Measurements from ENCODE around the gene GPRC5C. TPM values are rescaled to one million over a fixed set of nuclear protein-coding genes. Genes with fewer than 3 reads are reported as not detected.

The GPRC5C gene
- total and polyA plus RNA-seq, 2 of the 13 experiments (the other 11 are each of a cell fraction or from before 2014, with no cell fraction given): 85.6 to 300 TPM

DNA sequence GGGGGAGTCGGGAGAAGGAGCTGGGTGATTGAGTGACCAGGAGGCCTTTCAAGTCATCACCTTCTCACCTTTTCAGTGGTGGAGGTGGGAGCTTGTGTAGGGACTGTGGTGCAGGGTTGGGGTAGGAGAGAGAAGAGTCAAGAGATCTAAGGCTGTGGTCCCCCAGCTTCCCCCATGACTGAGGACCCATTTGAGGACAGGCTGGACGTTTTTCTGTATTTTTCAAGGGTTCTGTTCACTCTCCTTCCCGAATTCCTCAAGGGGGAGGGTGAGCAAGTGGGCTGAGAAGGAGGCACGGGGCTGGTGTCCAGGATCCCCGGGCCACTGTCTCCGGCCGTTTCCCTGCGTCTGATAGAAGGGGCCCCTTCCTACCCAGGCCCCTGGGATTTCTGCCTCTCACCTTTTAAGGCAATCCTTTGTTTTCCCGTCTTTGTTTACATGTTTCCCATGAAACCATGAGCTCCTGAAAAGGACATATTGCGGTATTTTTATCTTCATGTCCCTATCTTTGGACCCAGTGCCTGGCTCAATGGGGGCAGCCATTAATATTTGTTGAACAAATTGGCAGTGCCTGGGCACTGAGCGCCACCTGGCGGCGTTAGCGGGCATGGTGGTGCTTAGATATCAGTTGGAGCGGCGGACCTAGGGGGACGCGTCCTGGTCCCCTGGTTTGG is 25.4 kb downstream of the GPRC5C start:
- Histone ChIP-seq H3K4me2 (ENCODE audit: low read depth, low read length) (peak overlapping the region; percentile 57), H3K9ac (ENCODE audit: insufficient read depth, low read depth, low read length) (no peak overlapping the region), H3K9me3 (ENCODE audit: low read length) (no peaks in the 10 kb centered on the region), H3K36me3 (replicated peaks in 1 of 2; ENCODE audit: control insufficient read depth in 1 of 2, insufficient read depth in 2 of 2, low read length in 2 of 2) (no peaks in the 10 kb centered on the region), H4K20me1 (ENCODE audit: insufficient read depth, low read length) (no peaks in the 10 kb centered on the region), H2AFZ (ENCODE audit: low read length) (no peak overlapping the region), H3K79me2 (ENCODE audit: insufficient read depth, low read length) (no peaks in the 10 kb centered on the region), H3K4me3 (replicated peaks in 1 of 3; ENCODE audit: insufficient read depth in 1 of 3, low read depth in 2 of 3, low read length in 3 of 3) (peak overlapping the region in 1 of 3 experiments; percentile 37; a peak in 2 of 6 replicates), H3K27me3 (ENCODE audit: control insufficient read depth in 1 of 2, insufficient read depth in 2 of 2, low read length in 2 of 2) (peaks cover 3 to 35% of the 10 kb centered on the region in 2 experiments; a peak in 4 of 5 replicates), H3K4me1 (ENCODE audit: insufficient read depth, low read length) (peaks cover 34% of the 10 kb centered on the region), H3K27ac (ENCODE audit: extremely low read length, insufficient read depth, low read length) (no peak overlapping the region)
- ATAC-seq (no peak), DNase-seq (ENCODE audit: low spot score) (peak; percentile 71), FAIRE-seq (peak; percentile 63)
- ChIA-PET CTCF (ENCODE audit: low intra/inter-chr PET ratio, low total read pairs) (interaction anchor here (0.7 to 4.8 kb wide), 8 partner anchors 20 to 89 kb away, joined by 3 to 141 read pairs (median 12); no protein-coding TSS in a partner anchor), POLR2A (interaction anchor here (1.3 to 2.1 kb wide), 2 partner anchors 49 to 83 kb away, joined by 5 to 6 read pairs; no protein-coding TSS in a partner anchor)
- in situ Hi-C loops (cut with HindIII; ENCODE audit: extremely low pct_ligation_motif_present, low pct_unique_long_range_greater_than_20kb): loop anchor here (5.0 kb wide), 1 partner anchor 80 kb away; no protein-coding TSS in a partner anchor
- BruUV-seq (replicated peaks): no TSS peak
- WGBS (ENCODE audit: low lambda C conversion rate): 10% methylated on average over 18 of the region's 18 CpGs
- intact Hi-C loops (cut with micrococcal nuclease; ENCODE audit: unreplicated experiment): loop anchor here (1.0 to 10.0 kb wide), 6 partner anchors 36 to 252 kb away; partner anchors contain the start of genes CD300LB and RPL38
- TF ChIP-seq ZKSCAN5 (CRISPR knock-in tag; IDR thresholded peaks at IDR 0.05) (no peak), XRCC5 (optimal IDR thresholded peaks at IDR 0.05; ENCODE audit: low read length) (peak; percentile 43), ZNF225 (CRISPR knock-in tag; IDR thresholded peaks at IDR 0.05) (peak; percentile 41; the same call in 1 of the 2 replicates), XBP1 (CRISPR knock-in tag; IDR thresholded peaks at IDR 0.05) (no peak), SOX6 (IDR thresholded peaks at IDR 0.05) (no peak), SOX6 (CRISPR knock-in tag; IDR thresholded peaks at IDR 0.05) (peak; percentile 61), ZNF549 (CRISPR knock-in tag; IDR thresholded peaks at IDR 0.05) (no peak), NFKB2 (CRISPR knock-in tag; IDR thresholded peaks at IDR 0.05; ENCODE audit: borderline replicate concordance) (no peak), ZNF260 (CRISPR knock-in tag; IDR thresholded peaks at IDR 0.05; ENCODE audit: borderline replicate concordance, low read depth) (no peak), ZNF512 (CRISPR knock-in tag; IDR thresholded peaks at IDR 0.05) (no peak), ZNF720 (CRISPR knock-in tag; IDR thresholded peaks at IDR 0.05) (no peak), ZNF562 (CRISPR knock-in tag; IDR thresholded peaks at IDR 0.05; ENCODE audit: borderline replicate concordance) (no peak), GLI4 (CRISPR knock-in tag; IDR thresholded peaks at IDR 0.05; ENCODE audit: borderline replicate concordance) (no peak)
- TF ChIP-seq, protein P1, sequence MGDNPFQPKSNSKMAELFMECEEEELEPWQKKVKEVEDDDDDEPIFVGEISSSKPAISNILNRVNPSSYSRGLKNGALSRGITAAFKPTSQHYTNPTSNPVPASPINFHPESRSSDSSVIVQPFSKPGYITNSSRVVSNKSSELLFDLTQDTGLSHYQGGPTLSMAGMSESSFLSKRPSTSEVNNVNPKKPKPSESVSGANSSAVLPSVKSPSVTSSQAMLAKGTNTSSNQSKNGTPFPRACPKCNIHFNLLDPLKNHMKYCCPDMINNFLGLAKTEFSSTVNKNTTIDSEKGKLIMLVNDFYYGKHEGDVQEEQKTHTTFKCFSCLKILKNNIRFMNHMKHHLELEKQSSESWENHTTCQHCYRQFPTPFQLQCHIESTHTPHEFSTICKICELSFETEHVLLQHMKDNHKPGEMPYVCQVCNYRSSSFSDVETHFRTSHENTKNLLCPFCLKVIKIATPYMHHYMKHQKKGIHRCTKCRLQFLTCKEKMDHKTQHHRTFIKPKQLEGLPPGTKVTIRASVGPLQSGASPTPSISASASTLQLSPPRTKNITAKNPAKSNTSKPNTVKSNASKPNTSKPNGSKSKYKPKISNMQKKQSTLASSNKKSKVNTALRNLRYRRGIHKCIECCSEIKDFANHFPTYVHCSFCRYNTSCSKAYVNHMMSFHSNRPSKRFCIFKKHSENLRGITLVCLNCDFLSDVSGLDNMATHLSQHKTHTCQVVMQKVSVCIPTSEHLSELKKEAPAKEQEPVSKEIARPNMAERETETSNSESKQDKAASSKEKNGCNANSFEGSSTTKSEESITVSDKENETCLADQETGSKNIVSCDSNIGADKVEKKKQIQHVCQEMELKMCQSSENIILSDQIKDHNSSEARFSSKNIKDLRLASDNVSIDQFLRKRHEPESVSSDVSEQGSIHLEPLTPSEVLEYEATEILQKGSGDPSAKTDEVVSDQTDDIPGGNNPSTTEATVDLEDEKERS (CRISPR knock-in tag; IDR thresholded peaks at IDR 0.05): no peak
- TF ChIP-seq, protein P2, sequence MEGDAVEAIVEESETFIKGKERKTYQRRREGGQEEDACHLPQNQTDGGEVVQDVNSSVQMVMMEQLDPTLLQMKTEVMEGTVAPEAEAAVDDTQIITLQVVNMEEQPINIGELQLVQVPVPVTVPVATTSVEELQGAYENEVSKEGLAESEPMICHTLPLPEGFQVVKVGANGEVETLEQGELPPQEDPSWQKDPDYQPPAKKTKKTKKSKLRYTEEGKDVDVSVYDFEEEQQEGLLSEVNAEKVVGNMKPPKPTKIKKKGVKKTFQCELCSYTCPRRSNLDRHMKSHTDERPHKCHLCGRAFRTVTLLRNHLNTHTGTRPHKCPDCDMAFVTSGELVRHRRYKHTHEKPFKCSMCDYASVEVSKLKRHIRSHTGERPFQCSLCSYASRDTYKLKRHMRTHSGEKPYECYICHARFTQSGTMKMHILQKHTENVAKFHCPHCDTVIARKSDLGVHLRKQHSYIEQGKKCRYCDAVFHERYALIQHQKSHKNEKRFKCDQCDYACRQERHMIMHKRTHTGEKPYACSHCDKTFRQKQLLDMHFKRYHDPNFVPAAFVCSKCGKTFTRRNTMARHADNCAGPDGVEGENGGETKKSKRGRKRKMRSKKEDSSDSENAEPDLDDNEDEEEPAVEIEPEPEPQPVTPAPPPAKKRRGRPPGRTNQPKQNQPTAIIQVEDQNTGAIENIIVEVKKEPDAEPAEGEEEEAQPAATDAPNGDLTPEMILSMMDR (CRISPR knock-in tag; IDR thresholded peaks at IDR 0.05): peak; percentile 99
- TF ChIP-seq, protein P3, sequence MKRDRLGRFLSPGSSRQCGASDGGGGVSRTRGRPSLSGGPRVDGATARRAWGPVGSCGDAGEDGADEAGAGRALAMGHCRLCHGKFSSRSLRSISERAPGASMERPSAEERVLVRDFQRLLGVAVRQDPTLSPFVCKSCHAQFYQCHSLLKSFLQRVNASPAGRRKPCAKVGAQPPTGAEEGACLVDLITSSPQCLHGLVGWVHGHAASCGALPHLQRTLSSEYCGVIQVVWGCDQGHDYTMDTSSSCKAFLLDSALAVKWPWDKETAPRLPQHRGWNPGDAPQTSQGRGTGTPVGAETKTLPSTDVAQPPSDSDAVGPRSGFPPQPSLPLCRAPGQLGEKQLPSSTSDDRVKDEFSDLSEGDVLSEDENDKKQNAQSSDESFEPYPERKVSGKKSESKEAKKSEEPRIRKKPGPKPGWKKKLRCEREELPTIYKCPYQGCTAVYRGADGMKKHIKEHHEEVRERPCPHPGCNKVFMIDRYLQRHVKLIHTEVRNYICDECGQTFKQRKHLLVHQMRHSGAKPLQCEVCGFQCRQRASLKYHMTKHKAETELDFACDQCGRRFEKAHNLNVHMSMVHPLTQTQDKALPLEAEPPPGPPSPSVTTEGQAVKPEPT (CRISPR knock-in tag; IDR thresholded peaks at IDR 0.05; ENCODE audit: low read depth): no peak

Measured in HepG2 (cell line).